SKM-1 (cell line): ENCODE results near the gene FRMD4A.

Experiments
- DNase-seq: peaks from one replicate; lab custom pipeline; 2025; ENCODE audit not compliant: unreplicated experiment; lab: John Stamatoyannopoulos, UW

Gene FRMD4A

DNA sequence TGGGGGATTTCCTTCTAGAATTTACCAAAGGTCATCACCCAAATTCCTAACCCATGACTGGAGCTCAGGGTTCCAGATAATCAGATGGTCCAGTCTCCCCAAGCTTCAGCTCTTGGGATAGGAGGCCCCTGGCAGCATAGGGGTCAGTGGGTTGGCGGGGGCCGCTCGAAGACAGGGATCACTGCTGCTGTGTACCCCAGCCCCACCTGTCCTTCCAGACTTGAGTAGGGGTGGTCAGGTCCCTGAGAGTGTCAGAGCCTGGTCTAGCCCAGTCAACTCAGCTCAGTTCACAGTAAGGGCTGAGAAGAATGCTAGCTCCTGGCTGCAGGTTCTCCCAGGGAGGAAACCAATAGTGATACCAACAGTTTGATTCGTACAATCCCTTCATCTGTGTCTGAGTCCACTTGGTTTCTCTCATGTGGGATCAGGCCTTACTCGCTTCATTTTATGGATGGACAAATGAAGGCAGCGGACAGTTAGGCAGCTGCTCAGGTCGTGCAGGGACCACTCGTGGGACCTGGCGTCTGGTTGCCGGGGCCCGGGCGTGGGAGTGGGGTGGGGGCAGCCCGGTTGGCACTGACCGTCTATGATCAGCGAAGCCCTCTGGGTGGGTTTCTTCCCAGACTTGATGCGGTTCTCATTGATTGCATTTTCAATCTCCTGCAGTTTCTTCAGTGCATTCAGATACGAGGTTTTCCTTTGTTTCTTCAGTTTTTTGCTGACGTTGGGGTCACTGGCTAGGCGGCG lies 665.0 kb downstream of the FRMD4A start:
- no peak for DNase-seq

DNA sequence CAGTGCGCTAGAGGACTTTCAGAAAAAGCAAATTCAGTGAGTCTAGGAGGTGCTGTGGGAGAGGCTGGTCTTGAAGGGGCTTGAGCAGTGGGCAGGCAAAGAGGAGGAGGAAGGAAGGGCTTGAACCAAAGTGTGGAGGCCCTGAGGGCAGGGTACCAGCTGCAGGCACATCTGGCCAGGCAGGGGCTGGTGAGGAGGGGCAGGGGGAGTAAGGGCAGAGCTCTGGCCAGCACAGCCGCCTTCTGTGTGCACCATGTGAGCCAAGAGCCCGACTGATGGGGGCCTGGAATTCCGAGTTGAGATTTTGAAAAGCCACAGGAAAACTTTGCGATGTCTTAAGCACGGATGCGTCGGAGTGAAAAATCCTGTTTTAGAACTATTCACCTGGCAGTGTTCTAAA lies 669.5 kb downstream of the FRMD4A start:
- no peak for DNase-seq

DNA sequence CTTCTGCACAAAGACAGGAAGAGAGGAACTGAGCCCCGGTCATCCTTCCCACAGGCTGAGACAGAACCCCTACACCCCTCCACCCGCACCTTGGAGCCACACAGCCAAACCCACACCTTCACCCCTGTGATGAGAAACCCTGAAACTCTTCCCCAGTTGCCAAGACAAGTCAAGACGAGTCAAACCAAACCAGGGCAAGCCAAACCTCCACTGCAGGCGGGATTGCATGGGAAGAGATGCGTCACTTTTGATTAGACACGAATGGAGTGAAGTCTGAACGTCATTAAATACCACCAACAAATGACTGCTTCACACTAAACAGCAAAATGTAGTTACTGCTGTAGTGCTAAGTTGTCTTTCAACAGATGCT lies 670.2 kb downstream of the FRMD4A start:
- no peak for DNase-seq

DNA sequence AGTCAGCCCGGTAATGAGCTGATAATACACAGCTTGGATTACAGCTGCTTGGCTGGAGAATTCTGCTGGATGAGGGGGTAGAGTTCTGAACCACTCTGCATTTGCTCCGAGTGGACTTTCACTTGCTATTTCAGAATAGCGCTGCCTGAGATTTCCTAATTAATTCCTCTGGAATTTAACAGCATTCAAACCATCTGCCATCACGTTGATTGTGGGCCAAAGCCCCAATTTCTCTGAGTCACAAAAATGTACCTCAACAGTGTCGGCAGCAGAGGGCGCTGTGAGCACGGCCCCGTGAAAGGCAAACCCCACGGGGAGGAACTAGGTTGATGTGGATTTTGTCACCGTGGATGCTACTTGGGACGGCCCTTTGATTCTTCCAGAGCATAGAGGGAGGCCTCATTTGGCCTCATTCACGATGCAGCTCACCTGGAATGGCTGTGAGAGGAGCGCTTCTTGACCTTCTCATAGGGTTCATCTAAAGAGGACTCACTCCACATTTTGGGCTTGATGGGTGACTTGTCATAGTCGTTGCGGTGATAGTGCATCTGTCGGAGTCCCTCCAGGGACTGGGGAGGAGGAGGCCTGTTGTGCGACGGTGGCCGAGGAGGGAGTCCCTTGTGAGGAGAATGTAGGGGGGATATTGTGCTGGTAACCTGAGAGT lies 670.7 kb downstream of the FRMD4A start:
- DNase-seq, result peak; percentile 1

DNA sequence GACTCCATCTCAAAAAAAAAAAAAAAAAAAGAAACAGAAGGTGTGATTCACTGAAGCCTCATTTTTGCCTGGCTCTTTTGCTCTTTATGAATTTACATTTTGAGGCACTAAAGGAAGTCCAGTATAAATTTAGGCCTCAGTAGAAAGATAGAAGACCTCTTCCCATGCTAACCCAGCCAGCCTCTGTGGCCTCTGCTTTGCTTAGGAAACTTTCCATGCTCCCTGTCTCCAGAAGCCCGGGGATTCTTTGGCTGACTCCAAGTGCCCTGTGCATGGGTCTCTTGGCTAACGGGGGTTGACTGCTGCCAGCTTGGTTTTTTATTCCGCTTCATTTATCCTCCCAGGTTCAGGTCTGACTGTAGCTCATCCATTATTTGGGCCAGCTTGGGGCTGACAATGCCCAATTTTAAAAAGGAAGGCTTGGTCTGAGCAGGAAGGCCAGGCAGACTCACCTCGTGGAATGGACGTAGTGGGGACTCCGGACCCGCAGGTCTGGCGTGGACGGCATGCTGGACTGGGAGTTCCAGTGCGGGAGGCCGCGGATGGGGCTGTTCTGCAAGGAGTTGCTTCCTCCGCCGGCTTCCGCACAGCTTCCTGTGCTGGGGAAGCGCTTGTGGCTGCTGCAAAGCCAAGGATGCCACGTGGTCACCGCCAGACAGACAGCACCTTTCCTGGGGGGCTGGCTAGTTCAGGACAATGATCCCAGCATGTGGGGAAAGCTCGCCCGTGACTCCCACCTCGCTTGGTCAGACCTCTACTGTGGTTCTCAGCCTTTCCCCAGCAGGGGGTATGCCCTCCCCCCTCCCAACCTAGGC lies 671.6 kb downstream of the FRMD4A start:
- no peak for DNase-seq

DNA sequence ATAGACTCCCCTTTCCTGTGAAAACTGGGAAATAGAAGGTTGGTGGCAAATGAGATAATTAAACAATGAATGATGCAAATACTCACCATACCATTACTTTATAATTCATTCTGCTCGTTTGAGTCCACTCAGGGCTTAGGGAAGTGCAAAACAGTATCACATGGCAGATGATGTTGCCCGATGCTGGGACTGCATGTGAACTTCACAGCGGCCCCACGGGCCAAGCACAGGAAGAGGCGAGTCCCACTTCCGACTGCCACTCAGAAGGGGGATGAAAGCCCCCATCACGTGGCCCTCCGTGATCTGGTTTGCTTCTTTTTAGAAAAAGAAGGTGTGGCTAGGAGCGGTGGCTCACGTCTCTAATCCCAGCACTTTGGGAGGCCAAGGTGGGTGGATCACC lies 672.5 kb downstream of the FRMD4A start:
- DNase-seq, result no peak

DNA sequence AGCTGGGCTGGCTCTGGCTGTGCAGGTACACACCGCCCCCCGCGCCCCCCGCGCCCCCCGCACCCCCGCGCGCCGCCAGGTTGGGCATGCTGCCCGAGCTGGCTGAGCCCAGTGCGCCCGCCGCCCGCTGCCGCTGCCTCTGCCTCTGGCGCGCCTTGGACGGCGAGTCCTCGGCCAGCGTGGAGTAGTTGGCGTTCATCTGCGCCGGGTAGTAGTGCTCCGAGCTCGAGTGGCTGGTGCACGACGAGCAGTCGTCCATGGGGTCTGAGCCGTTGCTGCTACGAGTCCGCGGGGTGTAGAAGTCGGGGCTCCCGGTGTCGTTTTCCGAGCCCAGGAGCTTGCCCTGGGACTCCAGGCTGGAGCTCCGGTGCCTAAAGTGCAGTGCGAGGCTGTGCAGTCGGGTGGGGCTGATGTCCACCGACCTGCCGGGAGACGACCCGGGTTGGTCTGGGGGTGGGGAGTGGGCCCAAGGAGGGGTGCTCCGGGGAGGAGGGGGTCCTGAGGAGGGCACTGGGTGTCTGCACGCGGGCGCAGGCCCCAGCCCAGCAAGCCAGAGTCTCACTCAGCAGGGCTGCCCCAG lies 673.5 kb downstream of the FRMD4A start:
- no peak for DNase-seq

DNA sequence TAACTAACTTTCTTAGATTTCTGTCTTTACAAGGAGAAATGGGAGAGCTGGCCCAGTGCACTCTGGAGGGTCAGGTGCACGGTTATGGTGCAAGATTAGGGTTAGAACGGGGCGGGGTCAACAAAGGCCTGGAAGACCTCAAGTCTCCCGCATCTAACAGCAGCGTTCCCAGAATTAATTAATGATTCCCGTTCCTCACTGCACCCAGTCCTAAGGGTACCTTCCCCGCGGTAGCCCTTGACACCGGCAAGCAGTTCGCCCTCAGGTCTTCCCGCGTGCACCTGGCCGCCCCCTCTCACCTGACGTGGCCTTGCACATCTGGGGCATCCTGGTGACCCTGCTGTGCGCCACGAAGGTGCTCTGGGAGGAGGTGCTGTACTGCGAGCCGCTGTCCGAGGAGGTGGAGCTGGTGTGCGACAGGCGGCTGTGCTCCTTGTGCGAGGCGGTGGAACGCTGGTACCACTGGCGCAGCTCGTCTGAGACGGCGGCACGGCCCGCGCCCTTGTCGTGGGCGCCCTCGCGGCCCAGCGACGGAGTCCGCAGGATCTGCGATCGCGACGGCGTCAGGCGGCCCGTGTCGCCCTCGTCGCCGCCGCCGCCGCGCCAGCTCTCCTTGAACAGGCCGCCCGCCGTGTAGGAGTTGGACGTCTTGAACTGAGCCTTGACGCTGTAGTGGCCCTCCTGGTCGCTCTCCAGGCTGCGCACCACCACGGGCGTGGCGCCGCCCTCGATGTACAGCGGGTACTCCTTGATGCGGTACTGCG lies 674.2 kb downstream of the FRMD4A start:
- no peak for DNase-seq

DNA sequence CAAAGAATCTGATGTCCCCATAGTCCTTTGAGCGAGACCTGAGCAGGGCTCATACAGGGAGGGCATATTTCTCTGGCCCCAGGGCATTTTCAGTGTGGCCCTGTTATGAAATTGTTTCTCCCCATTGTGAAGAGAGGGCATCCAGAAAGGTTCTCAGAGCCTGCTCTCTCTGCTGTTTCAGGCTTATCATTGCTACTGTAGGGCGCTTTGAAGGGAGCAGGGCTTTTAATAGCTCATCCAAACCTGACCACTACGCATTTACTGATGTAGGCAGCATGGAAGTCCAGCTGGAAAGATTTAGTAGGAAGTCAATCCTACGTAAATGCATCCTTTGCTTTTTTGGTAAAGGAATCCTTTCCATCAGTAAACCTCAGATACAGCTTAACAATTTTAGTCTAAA lies 675.9 kb downstream of the FRMD4A start:
- DNase-seq, result no peak

DNA sequence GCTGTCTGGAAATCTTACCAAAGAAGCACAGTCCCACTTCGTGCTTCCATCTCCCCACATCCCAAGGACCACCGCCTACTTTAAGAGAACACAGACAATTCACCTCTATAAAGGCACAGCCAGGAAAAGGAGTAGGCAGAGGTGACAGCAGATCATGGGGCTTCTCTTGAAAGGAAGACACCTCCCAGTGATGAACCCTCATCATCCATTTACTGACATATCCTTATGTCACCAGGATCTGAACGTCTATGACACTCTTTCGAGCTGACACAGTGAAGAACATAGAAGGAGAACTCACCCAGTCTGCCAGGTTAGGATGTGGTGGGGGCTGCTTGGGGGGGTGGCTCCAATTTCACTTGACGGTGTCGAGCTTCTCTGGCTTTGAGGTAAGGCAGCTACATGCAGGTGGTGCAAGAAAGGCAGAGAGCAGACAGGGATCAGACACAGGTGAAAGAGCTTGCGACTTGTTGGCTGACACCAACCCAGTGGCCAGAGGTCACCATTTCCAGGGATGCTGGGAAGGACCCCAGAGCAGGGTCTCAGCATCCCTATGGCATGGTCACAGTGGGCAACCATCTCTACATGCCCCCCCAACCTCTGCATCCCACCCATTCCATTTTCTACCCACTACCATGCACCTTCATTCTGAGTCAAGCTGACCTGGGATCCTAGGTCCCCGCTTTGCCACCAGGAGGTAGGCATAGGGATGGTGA lies 676.5 kb downstream of the FRMD4A start:
- DNase-seq, result no peak

DNA sequence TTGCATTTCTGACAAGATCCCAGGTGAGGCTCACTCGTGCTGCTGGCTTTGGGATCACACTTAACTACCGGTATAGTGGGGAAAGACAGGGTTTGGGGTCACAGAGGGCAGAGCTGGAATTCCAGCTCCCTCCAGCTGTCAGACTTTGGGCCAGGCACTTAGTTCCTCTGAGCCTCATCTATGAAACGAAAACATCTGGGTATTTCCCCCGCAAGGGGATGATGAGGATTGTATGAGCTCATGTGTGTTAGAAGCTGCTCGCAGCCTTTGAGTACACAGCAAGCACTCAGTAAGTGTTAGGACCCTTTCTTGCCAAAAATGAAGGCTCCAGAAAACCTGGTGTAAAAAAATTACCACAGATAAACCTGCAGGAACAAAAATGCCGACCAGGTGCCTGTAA lies 677.9 kb downstream of the FRMD4A start:
- DNase-seq, result no peak

DNA sequence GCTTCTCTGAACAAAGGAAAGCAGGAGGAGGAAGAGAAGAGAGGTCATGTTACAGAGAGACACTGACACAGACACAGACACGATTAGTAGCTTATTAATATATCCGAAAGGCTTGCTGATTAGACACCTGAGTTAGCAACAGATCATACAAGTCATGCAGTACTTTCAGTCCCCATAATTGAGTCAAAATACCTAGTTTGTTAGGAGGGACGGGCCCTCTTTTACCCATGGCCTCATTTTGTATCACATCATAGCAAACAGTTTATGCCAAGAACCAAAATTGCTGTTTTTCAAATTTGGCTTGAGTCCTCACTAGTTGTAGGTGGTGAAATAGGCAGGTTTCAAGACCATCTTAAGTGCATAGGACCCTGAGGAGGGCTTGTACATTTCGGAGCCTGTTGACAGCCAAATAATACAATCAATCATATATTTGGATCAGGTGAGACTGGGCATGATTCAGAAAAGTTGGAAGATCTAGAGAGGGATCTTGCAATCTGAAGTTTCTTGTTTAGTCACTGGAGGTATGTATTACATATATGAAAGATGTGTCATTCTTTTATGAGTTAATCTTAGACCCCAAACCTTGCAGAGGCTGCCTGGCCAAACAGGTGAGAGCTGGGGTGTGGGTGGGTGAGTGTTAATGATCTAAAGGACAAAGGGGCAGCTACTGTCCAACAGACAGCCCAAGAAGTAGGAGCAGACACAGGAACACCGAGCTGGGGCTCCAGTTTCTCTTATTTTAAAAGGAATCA lies 678.6 kb downstream of the FRMD4A start:
- DNase-seq, result no peak

DNA sequence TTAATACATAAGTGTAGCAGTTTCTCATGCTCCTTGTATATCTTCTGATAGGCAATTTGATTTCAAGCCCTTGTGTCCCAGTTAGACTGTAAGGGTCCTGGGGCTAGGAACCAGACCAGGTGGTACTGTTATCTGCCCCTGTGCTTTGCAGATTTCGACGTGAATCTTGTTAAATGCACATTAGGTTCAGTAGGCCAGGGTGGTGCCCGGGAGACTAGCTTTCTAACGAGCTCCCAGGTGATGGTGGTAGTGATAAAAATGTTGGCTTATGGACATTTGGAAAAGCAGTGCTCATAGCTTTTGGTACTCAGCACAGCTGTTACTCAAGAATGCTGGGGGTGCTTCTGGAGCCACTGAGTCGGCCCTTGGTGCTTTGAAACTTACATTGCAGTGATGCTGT lies 679.8 kb downstream of the FRMD4A start:
- no peak for DNase-seq

DNA sequence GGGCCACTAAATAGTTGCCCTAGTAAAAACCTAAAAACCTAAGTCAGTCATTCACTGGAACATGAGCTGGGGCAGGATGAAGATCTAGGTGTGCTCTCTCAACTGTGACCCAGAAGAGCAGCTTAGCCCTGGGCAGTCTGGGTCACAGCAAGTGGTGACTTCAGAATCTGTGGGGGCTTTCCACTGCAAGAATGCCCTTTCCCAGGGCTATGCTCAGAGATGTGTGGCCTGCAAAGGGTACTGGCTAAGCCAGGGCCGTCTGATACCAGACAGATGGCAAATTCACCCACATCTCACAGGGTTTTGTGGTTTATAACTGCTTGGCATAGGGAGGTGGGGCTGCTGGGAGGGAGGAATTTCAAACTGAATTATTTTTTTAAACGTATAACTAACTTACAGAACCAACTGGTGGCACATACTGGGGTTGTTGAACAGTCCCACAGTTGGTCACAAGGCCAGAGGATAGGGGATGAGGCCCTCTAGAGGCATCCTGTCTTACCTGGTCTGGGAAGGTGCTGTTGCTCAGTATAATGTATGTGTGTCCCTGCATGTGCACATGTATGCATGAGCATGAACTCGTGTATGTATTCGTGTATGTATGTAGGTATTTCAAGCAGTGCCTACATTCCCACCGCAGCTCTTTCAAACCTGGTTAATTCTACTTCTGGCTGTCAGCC lies 680.7 kb downstream of the FRMD4A start:
- no peak for DNase-seq

DNA sequence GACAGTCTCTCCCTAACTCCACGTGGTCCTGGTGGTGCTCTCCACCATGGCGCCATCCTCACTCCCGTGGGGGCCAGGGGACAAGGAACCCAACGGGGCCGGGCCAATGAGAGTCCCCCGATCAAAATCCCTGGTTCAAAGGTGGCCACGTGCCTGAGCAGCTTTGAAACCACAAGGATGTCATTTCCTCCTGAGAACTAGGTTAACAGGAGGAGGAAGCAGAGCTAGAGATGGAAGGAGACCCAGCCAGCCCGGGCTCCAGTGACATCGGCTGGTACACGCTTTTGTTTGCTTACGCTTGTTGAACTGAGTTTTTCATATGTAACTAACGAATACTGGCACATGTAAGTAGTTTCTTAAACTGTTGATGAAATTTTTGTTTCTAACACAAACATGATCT lies 682.3 kb downstream of the FRMD4A start:
- DNase-seq, result no peak

DNA sequence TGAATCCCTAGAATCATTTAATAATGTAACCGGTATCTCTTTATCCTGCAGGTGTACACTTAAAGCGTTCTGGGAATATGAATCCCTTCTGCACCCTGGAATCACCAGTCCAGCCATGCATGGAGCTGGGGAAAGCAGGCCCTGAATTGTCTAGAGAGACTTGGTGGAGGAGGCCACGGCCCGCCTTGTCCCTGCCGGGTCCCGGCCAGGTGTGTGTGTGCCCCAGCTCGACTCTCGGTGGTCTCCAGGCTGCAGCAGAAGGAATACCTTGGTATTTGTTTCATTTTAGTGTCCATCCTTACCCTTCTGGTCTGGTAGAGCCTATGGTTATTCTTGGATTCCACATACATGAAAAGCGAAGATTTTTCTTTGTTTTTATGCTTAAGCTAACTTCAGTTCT lies 685.9 kb downstream of the FRMD4A start:
- DNase-seq, result no peak

DNA sequence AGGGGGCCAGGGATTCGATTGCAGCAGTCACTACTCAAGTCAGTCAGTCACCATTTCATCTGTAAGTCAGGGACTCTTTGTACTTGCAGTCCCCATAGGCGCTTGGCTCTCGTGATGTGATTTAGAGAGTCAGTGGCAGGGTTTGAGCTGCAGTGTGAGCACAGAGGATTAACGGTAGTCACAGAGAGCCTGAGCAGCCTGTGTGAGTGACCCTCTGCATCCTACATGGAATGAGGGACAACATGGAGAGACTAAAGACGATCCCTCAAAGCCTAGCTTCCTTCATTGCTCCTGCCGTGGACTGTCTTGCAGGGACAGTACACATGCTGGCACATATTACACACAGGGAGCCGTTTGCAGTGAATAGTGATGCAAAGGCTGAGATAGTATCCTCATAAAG lies 687.7 kb downstream of the FRMD4A start:
- DNase-seq, result no peak

DNA sequence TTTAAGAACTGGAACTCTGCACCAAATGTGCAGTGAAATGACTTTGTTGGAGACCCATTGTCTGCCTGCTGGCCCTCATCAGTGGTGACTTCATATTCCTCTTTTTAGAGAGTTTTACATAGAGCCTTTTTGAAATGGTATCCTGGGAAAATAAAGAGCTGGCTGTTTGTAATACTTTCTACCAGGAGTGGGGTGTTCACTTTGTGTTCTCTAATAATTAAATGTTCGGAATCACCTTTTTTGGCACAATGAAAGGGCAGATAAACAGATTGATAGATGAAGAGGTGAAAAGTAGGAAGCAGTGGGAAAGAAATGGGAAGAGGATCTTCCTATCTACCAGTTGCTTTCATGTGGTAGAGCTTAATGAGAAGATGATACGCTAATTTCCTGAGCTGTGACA lies 688.4 kb downstream of the FRMD4A start:
- no peak for DNase-seq

DNA sequence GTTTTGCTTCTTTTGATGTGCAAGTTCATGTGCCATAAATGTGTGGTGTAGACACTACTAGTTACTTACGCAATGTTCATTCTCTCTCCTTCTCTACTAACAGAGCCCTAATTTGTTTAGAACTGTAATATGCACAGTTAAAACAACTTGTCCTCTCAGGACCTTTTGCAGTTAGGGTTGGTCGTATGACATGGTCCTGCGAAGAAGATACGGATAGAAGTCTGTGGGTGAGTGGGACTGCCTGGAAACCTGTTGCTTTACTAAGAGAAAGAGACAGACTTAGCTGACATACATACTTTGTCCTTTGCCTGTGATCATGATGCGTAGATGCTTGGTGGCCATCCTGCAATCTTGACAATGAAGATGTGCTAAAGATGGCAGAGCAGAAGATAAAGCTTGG lies 692.8 kb downstream of the FRMD4A start:
- DNase-seq, result no peak
